GM10266 (cell line): Measurements from ENCODE around the gene TACC2.

ENCODE experiments used
- DNase-seq: peaks from one replicate; pipeline ENCODE4 v3.0.0; 2012; ENCODE audit errors: extremely low spot score
- CTCF ChIP-seq: IDR thresholded peaks from 2 replicates; pipeline ENCODE4 v1.5.1; 2012; ENCODE audit warnings: mild to moderate bottlenecking, low read depth; ENCODE audit not compliant: control insufficient read depth, insufficient read depth; ENCODE audit errors: missing control alignments

Gene TACC2

GRCh38 chr10:122158362-122158761 lies 169.4 kb downstream of the TACC2 start:
- TF ChIP-seq CTCF: no peak
- DNase-seq: no peak

- no peak for TF ChIP-seq CTCF
- no peak for DNase-seq
These were observed 170.4 kb downstream of the TACC2 start for GRCh38 chr10:122159141-122159970.

- no peak for TF ChIP-seq CTCF
- no peak for DNase-seq
These were observed 172.8 kb downstream of the TACC2 start for GRCh38 chr10:122161795-122162194.

GRCh38 chr10:122162671-122163173 lies 173.8 kb downstream of the TACC2 start:
- DNase-seq: no peak
- TF ChIP-seq CTCF: no peak

GRCh38 chr10:122163174-122164022 lies 174.4 kb downstream of the TACC2 start:
- DNase-seq: no peak

GRCh38 chr10:122164023-122164601 lies 175.1 kb downstream of the TACC2 start:
- no peak for TF ChIP-seq CTCF

More at GRCh38 chr10:122163174-122164022, 174.4 kb downstream of the TACC2 start:
- no peak for TF ChIP-seq CTCF

More at GRCh38 chr10:122164023-122164601, 175.1 kb downstream of the TACC2 start:
- no peak for DNase-seq
